HFF-Myc (cell line): Measurements from ENCODE around the gene CAMSAP2.

ENCODE experiments used
- DNase-seq: peaks from one replicate; pipeline ENCODE4 v3.0.0-alpha.2; 2011; ENCODE audit warnings: low read depth; ENCODE audit errors: extremely low read depth
- H3K4me3 ChIP-seq: replicated peaks from 2 replicates; pipeline ENCODE4 v1.5.1; 2011; ENCODE audit warnings: low read depth, mild to moderate bottlenecking, control low read depth, low read length
- CTCF ChIP-seq: IDR thresholded peaks from 2 replicates; pipeline ENCODE4 v1.5.1; 2012; ENCODE audit warnings: mild to moderate bottlenecking, low read depth, low read length, control low read depth; ENCODE audit errors: missing control alignments

Gene CAMSAP2

GRCh38 chr1:200897259-200897658 lies 158.6 kb downstream of the CAMSAP2 start:
- no peak for TF ChIP-seq CTCF
- DNase-seq, result no peak
- no peak overlapping the region for H3K4me3 ChIP-seq

- DNase-seq, result no peak
- no peak for TF ChIP-seq CTCF
Measured at GRCh38 chr1:200899015-200899386, 160.3 kb downstream of the CAMSAP2 start.

GRCh38 chr1:200899451-200899915 lies 160.8 kb downstream of the CAMSAP2 start:
- TF ChIP-seq CTCF, result no peak
- DNase-seq, result no peak
- no peak overlapping the region for H3K4me3 ChIP-seq

More at GRCh38 chr1:200899015-200899386, 160.3 kb downstream of the CAMSAP2 start:
- H3K4me3 ChIP-seq, result no peak overlapping the region

GRCh38 chr1:200899954-200900867 lies 161.5 kb downstream of the CAMSAP2 start:
- TF ChIP-seq CTCF, result no peak
- H3K4me3 ChIP-seq, result no peak overlapping the region
- DNase-seq, result no peak

GRCh38 chr1:200900877-200901276 lies 162.2 kb downstream of the CAMSAP2 start:
- no peak for TF ChIP-seq CTCF
- H3K4me3 ChIP-seq, result no peak overlapping the region
- no peak for DNase-seq

- TF ChIP-seq CTCF, result no peak
- H3K4me3 ChIP-seq, result no peak overlapping the region
- DNase-seq, result no peak
Measured at GRCh38 chr1:200901350-200901749, 162.7 kb downstream of the CAMSAP2 start.
